Measurements from ENCODE around the gene RLN1.
"Not testable (repeated sequence)": the region's sequence is repeated elsewhere in the genome, so short reads cannot be mapped to it uniquely, and the experiment has no call there.

RLN1 gene

GRCh38 chr9:5310851-5311250 lies 28.8 kb downstream of the RLN1 start:
- CTCF ChIA-PET = no interaction called here
- POLR2A ChIA-PET = no interaction called here
- DNase-seq (ENCODE audit: extremely low spot score) = no peak
- TF ChIP-seq SUZ12 (IDR thresholded peaks at IDR 0.05) = no peak
- TF ChIP-seq ARNT (IDR thresholded peaks at IDR 0.05) = no peak
- no peak for TF ChIP-seq LEF1 (IDR thresholded peaks at IDR 0.05; ENCODE audit: borderline replicate concordance)
- no peak for TF ChIP-seq TARDBP (IDR thresholded peaks at IDR 0.05)
- TF ChIP-seq HDGF (IDR thresholded peaks at IDR 0.05; ENCODE audit: borderline replicate concordance) = no peak
- no peak for TF ChIP-seq ELF4 (IDR thresholded peaks at IDR 0.05)
- no peak for TF ChIP-seq NFRKB (IDR thresholded peaks at IDR 0.05)
- no peak for TF ChIP-seq ZNF384 (IDR thresholded peaks at IDR 0.05)
- TF ChIP-seq PKNOX1 (IDR thresholded peaks at IDR 0.05) = no peak

GRCh38 chr9:5305741-5306140 lies 33.9 kb downstream of the RLN1 start:
- DNase-seq (ENCODE audit: extremely low spot score) = no peak
- TF ChIP-seq HDGF (IDR thresholded peaks at IDR 0.05; ENCODE audit: borderline replicate concordance) (no peak), L3MBTL2 (conservative IDR thresholded peaks at IDR 0.05) (no peak), TARDBP (IDR thresholded peaks at IDR 0.05) (no peak), PKNOX1 (IDR thresholded peaks at IDR 0.05) (no peak), ELF4 (IDR thresholded peaks at IDR 0.05) (no peak), FOXK2 (IDR thresholded peaks at IDR 0.05) (no peak), CTBP1 (IDR thresholded peaks at IDR 0.05; ENCODE audit: borderline replicate concordance) (no peak), FOXA1 (IDR thresholded peaks at IDR 0.05) (no peak), BHLHE40 (IDR thresholded peaks at IDR 0.05; ENCODE audit: borderline replicate concordance) (no peak), ARNT (IDR thresholded peaks at IDR 0.05) (no peak), FOXM1 (IDR thresholded peaks at IDR 0.05; ENCODE audit: borderline replicate concordance) (no peak), SUZ12 (IDR thresholded peaks at IDR 0.05) (no peak)
- POLR2A ChIA-PET = no interaction called here
- CTCF ChIA-PET = no interaction called here

GRCh38 chr9:5303840-5304795 lies 35.6 kb downstream of the RLN1 start, which contains the start of gene RLN2:
Gene RLN2, minus strand, starts transcription at chr9:5304716. Its CDS starts 136 bp downstream, at chr9:5304580.
- DNase-seq (ENCODE audit: extremely low spot score); CTCF ChIA-PET; POLR2A ChIA-PET: not testable (repeated sequence)

- ChIA-PET CTCF (no interaction called here), POLR2A (no interaction called here)
- TF ChIP-seq HDGF (IDR thresholded peaks at IDR 0.05; ENCODE audit: borderline replicate concordance) = no peak
- TF ChIP-seq LEF1 (IDR thresholded peaks at IDR 0.05; ENCODE audit: borderline replicate concordance) = no peak
- no peak for TF ChIP-seq TARDBP (IDR thresholded peaks at IDR 0.05)
- no peak for TF ChIP-seq ELF4 (IDR thresholded peaks at IDR 0.05)
- no peak for TF ChIP-seq ZNF384 (IDR thresholded peaks at IDR 0.05)
- TF ChIP-seq SUZ12 (IDR thresholded peaks at IDR 0.05) = no peak
- TF ChIP-seq FOXA1 (IDR thresholded peaks at IDR 0.05) = no peak
- TF ChIP-seq BHLHE40 (IDR thresholded peaks at IDR 0.05; ENCODE audit: borderline replicate concordance) = no peak
- TF ChIP-seq SP1 (IDR thresholded peaks at IDR 0.05) = no peak
- no peak for TF ChIP-seq FOXM1 (IDR thresholded peaks at IDR 0.05; ENCODE audit: borderline replicate concordance)
- no peak for TF ChIP-seq PKNOX1 (IDR thresholded peaks at IDR 0.05)
- no peak for TF ChIP-seq CTBP1 (IDR thresholded peaks at IDR 0.05; ENCODE audit: borderline replicate concordance)
- TF ChIP-seq L3MBTL2 (conservative IDR thresholded peaks at IDR 0.05) = no peak
- TF ChIP-seq NFRKB (IDR thresholded peaks at IDR 0.05) = no peak
- TF ChIP-seq ARNT (IDR thresholded peaks at IDR 0.05) = no peak
- TF ChIP-seq FOXK2 (IDR thresholded peaks at IDR 0.05) = no peak
- DNase-seq (ENCODE audit: extremely low spot score) = no peak
Measured at GRCh38 chr9:5301544-5301943, 38.1 kb downstream of the RLN1 start.

- CTCF ChIA-PET = no interaction called here
- POLR2A ChIA-PET = no interaction called here
Measured at GRCh38 chr9:5292141-5292540, 47.5 kb downstream of the RLN1 start.

More at GRCh38 chr9:5292141-5292540, 47.5 kb downstream of the RLN1 start:
- no peak for DNase-seq (ENCODE audit: extremely low spot score)
- TF ChIP-seq SUZ12 (IDR thresholded peaks at IDR 0.05) = no peak
- TF ChIP-seq FOXM1 (IDR thresholded peaks at IDR 0.05; ENCODE audit: borderline replicate concordance) = no peak
- no peak for TF ChIP-seq NFRKB (IDR thresholded peaks at IDR 0.05)
- no peak for TF ChIP-seq CTBP1 (IDR thresholded peaks at IDR 0.05; ENCODE audit: borderline replicate concordance)
- no peak for TF ChIP-seq FOXA1 (IDR thresholded peaks at IDR 0.05)
- TF ChIP-seq ELF4 (IDR thresholded peaks at IDR 0.05) = no peak
- no peak for TF ChIP-seq PKNOX1 (IDR thresholded peaks at IDR 0.05)
- TF ChIP-seq TARDBP (IDR thresholded peaks at IDR 0.05) = no peak
- no peak for TF ChIP-seq BHLHE40 (IDR thresholded peaks at IDR 0.05; ENCODE audit: borderline replicate concordance)
- TF ChIP-seq FOXK2 (IDR thresholded peaks at IDR 0.05) = no peak
